Calu3 (cell line): ENCODE measurements around the gene SP3. TPM values are rescaled to one million over a fixed set of nuclear protein-coding genes. Genes with fewer than 3 reads are reported as not detected.

ENCODE experiments used
- BruUV-seq: library from RNA; stranded (reverse); fragments of 400-500 nt; replicated peaks from 2 replicates; lab custom pipeline; 2021; lab: Mats Ljungman, UMichigan
- CTCF ChIA-PET: fragments of 300-600 bp; sonication (Branson Sonifier 250); formaldehyde crosslinking; loops from one replicate; lab custom pipeline; 2022; ENCODE audit warnings: antibody characterized with exemption; lab: Charles Lee
- DNase-seq: peaks from one replicate; pipeline ENCODE4 v3.0.0; 2022
- H3K27ac Mint-ChIP-seq: one replicate; pipeline ENCODE4 v1.8.0; 2022; ENCODE audit warnings: mixed read lengths; ENCODE audit not compliant: unreplicated experiment
- H3K27me3 Mint-ChIP-seq: one replicate; pipeline ENCODE4 v1.8.0; 2022; ENCODE audit warnings: mixed read lengths; ENCODE audit not compliant: unreplicated experiment
- H3K36me3 Mint-ChIP-seq: one replicate; pipeline ENCODE4 v1.8.0; 2022; ENCODE audit warnings: mild to moderate bottlenecking, moderate library complexity, mixed read lengths; ENCODE audit not compliant: insufficient read depth, unreplicated experiment
- H3K4me1 Mint-ChIP-seq: one replicate; pipeline ENCODE4 v1.8.0; 2022; ENCODE audit warnings: mild to moderate bottlenecking, low read depth, mixed read lengths; ENCODE audit not compliant: unreplicated experiment
- H3K4me3 Mint-ChIP-seq: one replicate; pipeline ENCODE4 v1.8.0; 2022; ENCODE audit warnings: mild to moderate bottlenecking, low read depth, moderate library complexity, mixed read lengths; ENCODE audit not compliant: unreplicated experiment
- H3K9me3 Mint-ChIP-seq: one replicate; pipeline ENCODE4 v1.8.0; 2022; ENCODE audit warnings: low read depth, mixed read lengths; ENCODE audit not compliant: unreplicated experiment
- intact Hi-C: fragments of 100-400 bp; cut with micrococcal nuclease; formaldehyde crosslinking; loops from one replicate; pipeline ENCODE4 v1.10.0; 2022; ENCODE audit not compliant: unreplicated experiment
- total RNA-seq: library from RNA; stranded (reverse); gene quantifications from 2 replicates; pipeline ENCODE4 v1.2.3, GENCODE V29; 2022
- TF ChIP-seq, protein P1 (sequence below): fragments of 200-600 bp; IDR thresholded peaks from one replicate; pipeline ENCODE4 v1.8.0; 2022; ENCODE audit warnings: antibody characterized with exemption; ENCODE audit not compliant: unreplicated experiment

SP3 gene
- total RNA-seq, 1 experiment from 2014 or later = 82.5 TPM

GRCh38 chr2:174012347-174013314 is 47.5 kb upstream of the SP3 start:
- no peak for DNase-seq

DNA sequence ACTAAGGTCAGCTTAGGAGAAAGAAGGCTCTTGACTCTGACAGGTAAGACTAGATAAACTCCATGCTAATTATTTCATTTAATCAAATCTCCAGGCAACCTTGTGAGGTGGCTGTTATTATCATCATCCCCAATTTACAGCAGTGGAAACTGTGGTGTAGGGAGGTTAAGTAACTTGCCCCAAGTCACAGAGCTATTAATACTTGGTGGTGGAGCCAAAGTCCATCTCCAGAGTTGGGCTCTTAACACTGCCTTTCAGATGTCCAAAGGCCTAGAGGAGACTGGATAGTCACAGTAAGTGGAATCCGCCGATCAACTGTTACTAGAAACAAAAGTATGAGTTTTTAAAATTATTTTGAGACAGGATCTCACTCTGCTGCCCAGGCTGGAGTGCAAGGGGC is 46.6 kb upstream of the SP3 start:
- intact Hi-C loops = no loop called here
- CTCF ChIA-PET = interaction anchor here (0.6 kb wide), 1 partner anchor 48 kb away, joined by 3 read pairs; no protein-coding TSS in a partner anchor
- BruUV-seq = no TSS peak
- Mint-ChIP-seq H3K4me3 (no peak overlapping the region), H3K27me3 (no peaks in the 10 kb centered on the region), H3K27ac (no peak overlapping the region), H3K36me3 (no peaks in the 10 kb centered on the region), H3K4me1 (no peaks in the 10 kb centered on the region), H3K9me3 (peaks cover 2% of the 10 kb centered on the region)
- no peak for DNase-seq
- TF ChIP-seq, protein P1, sequence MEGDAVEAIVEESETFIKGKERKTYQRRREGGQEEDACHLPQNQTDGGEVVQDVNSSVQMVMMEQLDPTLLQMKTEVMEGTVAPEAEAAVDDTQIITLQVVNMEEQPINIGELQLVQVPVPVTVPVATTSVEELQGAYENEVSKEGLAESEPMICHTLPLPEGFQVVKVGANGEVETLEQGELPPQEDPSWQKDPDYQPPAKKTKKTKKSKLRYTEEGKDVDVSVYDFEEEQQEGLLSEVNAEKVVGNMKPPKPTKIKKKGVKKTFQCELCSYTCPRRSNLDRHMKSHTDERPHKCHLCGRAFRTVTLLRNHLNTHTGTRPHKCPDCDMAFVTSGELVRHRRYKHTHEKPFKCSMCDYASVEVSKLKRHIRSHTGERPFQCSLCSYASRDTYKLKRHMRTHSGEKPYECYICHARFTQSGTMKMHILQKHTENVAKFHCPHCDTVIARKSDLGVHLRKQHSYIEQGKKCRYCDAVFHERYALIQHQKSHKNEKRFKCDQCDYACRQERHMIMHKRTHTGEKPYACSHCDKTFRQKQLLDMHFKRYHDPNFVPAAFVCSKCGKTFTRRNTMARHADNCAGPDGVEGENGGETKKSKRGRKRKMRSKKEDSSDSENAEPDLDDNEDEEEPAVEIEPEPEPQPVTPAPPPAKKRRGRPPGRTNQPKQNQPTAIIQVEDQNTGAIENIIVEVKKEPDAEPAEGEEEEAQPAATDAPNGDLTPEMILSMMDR = no peak

More at GRCh38 chr2:174012347-174013314, 47.5 kb upstream of the SP3 start:
- Mint-ChIP-seq H3K4me1 (no peaks in the 10 kb centered on the region), H3K36me3 (no peaks in the 10 kb centered on the region), H3K4me3 (peak overlapping the region; percentile 44), H3K27me3 (no peaks in the 10 kb centered on the region), H3K27ac (no peak overlapping the region), H3K9me3 (no peaks in the 10 kb centered on the region)
- BruUV-seq = no TSS peak
- TF ChIP-seq, protein P1 = no peak
- intact Hi-C loops = no loop called here
- CTCF ChIA-PET = interaction anchor here (0.6 kb wide), 1 partner anchor 49 kb away, joined by 3 read pairs; no protein-coding TSS in a partner anchor

GRCh38 chr2:174011173-174011572 is 46.0 kb upstream of the SP3 start:
- no TSS peak for BruUV-seq
- H3K4me3 Mint-ChIP-seq = no peak overlapping the region

GRCh38 chr2:174009488-174010223 is 44.5 kb upstream of the SP3 start:
- intact Hi-C loops = no loop called here
- DNase-seq = no peak
- Mint-ChIP-seq H3K27ac (no peak overlapping the region), H3K9me3 (peaks cover 2% of the 10 kb centered on the region), H3K4me3 (no peak overlapping the region), H3K4me1 (peaks cover 10% of the 10 kb centered on the region), H3K36me3 (no peaks in the 10 kb centered on the region), H3K27me3 (no peaks in the 10 kb centered on the region)
- CTCF ChIA-PET = no interaction called here
- no TSS peak for BruUV-seq
- TF ChIP-seq, protein P1 = no peak

More at GRCh38 chr2:174011173-174011572, 46.0 kb upstream of the SP3 start:
- intact Hi-C loops = no loop called here
- no peaks in the 10 kb centered on the region for H3K36me3 Mint-ChIP-seq
- peaks cover 2% of the 10 kb centered on the region for H3K9me3 Mint-ChIP-seq
- TF ChIP-seq, protein P1 = no peak
- no peaks in the 10 kb centered on the region for H3K4me1 Mint-ChIP-seq
- no peak for DNase-seq
- CTCF ChIA-PET = interaction anchor here (1.1 kb wide), 1 partner anchor 11 kb away, joined by 3 read pairs; no protein-coding TSS in a partner anchor
- H3K27ac Mint-ChIP-seq = no peak overlapping the region
- no peaks in the 10 kb centered on the region for H3K27me3 Mint-ChIP-seq
